Left ventricle myocardium superior (tissue), 1 donor: ENCODE results near the gene CLEC19A. TPM values are rescaled to one million over a fixed set of nuclear protein-coding genes. Genes with fewer than 3 reads are reported as not detected.

Source experiments
- total RNA-seq: library from RNA; stranded (reverse); fragmentation: NEBNext Ultra II Directional; extraction: Animal tissue kit (Norgen Biotek cat#: 25700); gene quantifications from one replicate; pipeline ENCODE4 v1.2.1, GENCODE V29; 2021
- donor health status: DM: no; HTN: yes; CAD: no; lungs with severe emphysema.

The CLEC19A gene
- total RNA-seq, 1 donor from 2014 or later = not detected

Other genes with a start within 250 kb of the CLEC19A start
- 40.1 TPM for gene COQ7, start 218.1 kb upstream of the CLEC19A start, total RNA-seq
- gene ITPRIPL2, start 171.8 kb upstream of the CLEC19A start, total RNA-seq = 12.3 TPM
- gene SYT17, start 117.5 kb upstream of the CLEC19A start, total RNA-seq = 0.64 TPM
- not detected for gene TMC5, start 132.2 kb downstream of the CLEC19A start, total RNA-seq
- gene GDE1, start 236.4 kb downstream of the CLEC19A start, total RNA-seq = 110 TPM
- gene CCP110, start 238.2 kb downstream of the CLEC19A start, total RNA-seq = 9.2 TPM